H1 (cell line): Measurements from ENCODE around the gene GLRX3. TPM values are rescaled to one million over a fixed set of nuclear protein-coding genes. Genes with fewer than 3 reads are reported as not detected.

ENCODE experiments used
- CTCF ChIA-PET: fragments of 300-600 bp; sonication (Branson Sonifier 250); formaldehyde crosslinking; loops from one replicate; lab custom pipeline; 2021; ENCODE audit not compliant: partially characterized antibody; lab: Charles Lee
- POLR2A ChIA-PET: fragments of 300-600 bp; sonication (Branson Sonifier 250); formaldehyde crosslinking; loops from one replicate; lab custom pipeline; 2021; ENCODE audit warnings: inconsistent platforms; ENCODE audit not compliant: partially characterized antibody; lab: Charles Lee
- DNase-seq, 2 experiments: peaks; one replicate each; pipeline versions ENCODE4 v3.0.0 to v3.0.0-alpha.2; 2010 to 2022; ENCODE audit warnings: low spot score in 2 of 2, low read depth in 1 of 2, mixed read lengths in 1 of 2
- FAIRE-seq: peaks from 2 replicates; lab custom pipeline; 2011; peaks lifted over from hg19 to GRCh38; lab: Jason Lieb, UNC
- H2AFZ ChIP-seq: 2 replicates; pipeline ENCODE4 v1.8.1; 2012; ENCODE audit warnings: low read length, inconsistent platforms
- H2AK5ac ChIP-seq: 2 replicates; pipeline ENCODE4 v1.6.1; 2013; ENCODE audit warnings: low read depth, low read length
- H2BK120ac ChIP-seq: replicated peaks from 2 replicates; pipeline ENCODE3; 2013; ENCODE audit warnings: low read depth, low read length, inconsistent platforms
- H2BK12ac ChIP-seq: 2 replicates; pipeline ENCODE4 v1.6.1; 2013; ENCODE audit warnings: low read depth, low read length
- H2BK15ac ChIP-seq: 2 replicates; pipeline ENCODE4 v1.6.1; 2013; ENCODE audit warnings: low read length
- H2BK20ac ChIP-seq: 2 replicates; pipeline ENCODE4 v1.6.1; 2013; ENCODE audit warnings: low read length
- H2BK5ac ChIP-seq: 2 replicates; pipeline ENCODE4 v1.6.1; 2013; ENCODE audit warnings: low read depth, low read length
- H3K14ac ChIP-seq: 2 replicates; pipeline ENCODE4 v1.6.1; 2013; ENCODE audit warnings: inconsistent platforms; ENCODE audit not compliant: insufficient read length
- H3K18ac ChIP-seq: 2 replicates; pipeline ENCODE4 v1.6.1; 2013; ENCODE audit warnings: low read length; ENCODE audit errors: extremely low read depth
- H3K23ac ChIP-seq: 2 replicates; pipeline ENCODE4 v1.6.1; 2013; ENCODE audit warnings: inconsistent platforms; ENCODE audit not compliant: insufficient read length
- H3K23me2 ChIP-seq: 2 replicates; pipeline ENCODE4 v1.6.1; 2013; ENCODE audit warnings: low read depth, low read length
- H3K27ac ChIP-seq: 2 replicates; pipeline ENCODE4 v1.6.1; 2011; ENCODE audit warnings: low read depth, low read length, inconsistent platforms
- H3K27me3 ChIP-seq, 4 experiments: replicated peaks in 1 of 4; 1 replicate in 1 of 4; 2 replicates in 3 of 4; pipeline versions ENCODE4 v1.6.1 to v1.8.1; 2011 to 2013; ENCODE audit warnings: low read length in 3 of 4, mild to moderate bottlenecking in 3 of 4, inconsistent platforms in 2 of 4, mixed read lengths in 2 of 4, moderate library complexity in 1 of 4; ENCODE audit not compliant: control insufficient read depth in 3 of 4, insufficient read depth in 3 of 4; ENCODE audit errors: extremely low read depth in 1 of 4
- H3K36me3 ChIP-seq, 4 experiments: 2 replicates each; pipeline versions ENCODE4 v1.6.1 to v1.8.1; 2011 to 2013; ENCODE audit warnings: mild to moderate bottlenecking in 4 of 4, low read length in 3 of 4, moderate library complexity in 2 of 4, control low read depth in 1 of 4, inconsistent platforms in 1 of 4; ENCODE audit not compliant: insufficient read depth in 4 of 4, control insufficient read depth in 2 of 4
- H3K4ac ChIP-seq: replicated peaks from 2 replicates; pipeline ENCODE3; 2013; ENCODE audit warnings: low read length, low read depth, mixed read lengths, inconsistent platforms; ENCODE audit not compliant: insufficient read length
- H3K4me1 ChIP-seq, 4 experiments: replicated peaks in 1 of 4; 1 replicate in 1 of 4; 2 replicates in 3 of 4; pipeline versions ENCODE4 v1.6.1 to v1.8.1; 2011 to 2013; ENCODE audit warnings: low read length in 3 of 4, inconsistent platforms in 2 of 4, mixed read lengths in 1 of 4; ENCODE audit not compliant: insufficient read depth in 4 of 4, control insufficient read depth in 3 of 4
- H3K4me2 ChIP-seq, 2 experiments: 2 replicates each; pipeline versions ENCODE4 v1.6.1 to v1.8.1; 2011 to 2013; ENCODE audit warnings: low read depth in 2 of 2, low read length in 2 of 2, control low read depth in 1 of 2, inconsistent platforms in 1 of 2, mild to moderate bottlenecking in 1 of 2; ENCODE audit not compliant: insufficient read depth in 1 of 2
- H3K4me3 ChIP-seq, 4 experiments: fragments of 200-600, 300-600 bp in 1 of 4; sonication (generic), shearing (Covaris generic), sonication (Bioruptor Twin) in 1 of 4; 2 replicates each; pipeline versions ENCODE4 v1.5.1 to v1.8.1; 2011 to 2016; ENCODE audit warnings: low read length in 4 of 4, low read depth in 3 of 4, control low read depth in 2 of 4, inconsistent platforms in 2 of 4, mild to moderate bottlenecking in 2 of 4, mixed read lengths in 1 of 4, moderate library complexity in 1 of 4; ENCODE audit not compliant: insufficient read depth in 2 of 4; ENCODE audit errors: extremely low read depth in 1 of 4
- H3K56ac ChIP-seq: replicated peaks from 2 replicates; pipeline ENCODE3; 2013; ENCODE audit warnings: low read depth, mild to moderate bottlenecking, mixed read lengths, low read length, inconsistent platforms; ENCODE audit not compliant: insufficient read length
- H3K79me1 ChIP-seq: 2 replicates; pipeline ENCODE4 v1.6.1; 2013; ENCODE audit warnings: low read depth, low read length, control low read depth
- H3K79me2 ChIP-seq, 2 experiments: 2 replicates each; pipeline versions ENCODE4 v1.6.1 to v1.8.1; 2012 to 2013; ENCODE audit warnings: low read length in 2 of 2, mild to moderate bottlenecking in 2 of 2, inconsistent platforms in 1 of 2; ENCODE audit not compliant: insufficient read depth in 2 of 2, control insufficient read depth in 1 of 2
- H3K9ac ChIP-seq, 4 experiments: replicated peaks in 1 of 4; 1 replicate in 1 of 4; 2 replicates in 3 of 4; pipeline versions ENCODE4 v1.6.1 to v1.8.1; 2011 to 2013; ENCODE audit warnings: low read depth in 3 of 4, low read length in 3 of 4, control low read depth in 2 of 4, mild to moderate bottlenecking in 2 of 4, moderate library complexity in 2 of 4, inconsistent platforms in 1 of 4; ENCODE audit errors: extremely low read depth in 1 of 4
- H3K9me3 ChIP-seq, 2 experiments: 2 replicates each; pipeline versions ENCODE4 v1.6.1 to v1.8.1; 2012 to 2013; ENCODE audit warnings: mild to moderate bottlenecking in 2 of 2, moderate library complexity in 2 of 2, control low read depth in 1 of 2, inconsistent platforms in 1 of 2, low read depth in 1 of 2, low read length in 1 of 2, mixed read lengths in 1 of 2; ENCODE audit not compliant: insufficient read depth in 2 of 2
- H4K20me1 ChIP-seq, 2 experiments: replicated peaks in 1 of 2; 2 replicates each; pipeline versions ENCODE3 to v1.8.1; 2011 to 2013; ENCODE audit warnings: inconsistent platforms in 2 of 2, low read length in 2 of 2, mild to moderate bottlenecking in 1 of 2; ENCODE audit not compliant: insufficient read depth in 2 of 2, control insufficient read depth in 1 of 2
- H4K5ac ChIP-seq: 2 replicates; pipeline ENCODE4 v1.6.1; 2013; ENCODE audit warnings: low read length, low read depth, mixed read lengths, inconsistent platforms; ENCODE audit not compliant: insufficient read length
- H4K8ac ChIP-seq: 2 replicates; pipeline ENCODE4 v1.8.0; 2013; ENCODE audit warnings: mild to moderate bottlenecking, moderate library complexity, low read length, inconsistent platforms; ENCODE audit not compliant: insufficient read depth; ENCODE audit errors: extremely low read depth
- H4K91ac ChIP-seq: replicated peaks from 2 replicates; pipeline ENCODE3; 2013; ENCODE audit warnings: low read length, mixed read lengths, inconsistent platforms; ENCODE audit not compliant: insufficient read length
- ASH2L ChIP-seq: fragments of 200-600, 300-600 bp; sonication (generic); IDR thresholded peaks from one replicate; pipeline ENCODE4 v1.7.1; 2017; ENCODE audit warnings: low read length
- FOSL1 ChIP-seq: IDR thresholded peaks from 2 replicates; pipeline ENCODE4 v1.6.1; 2011; ENCODE audit warnings: mild to moderate bottlenecking, low read depth, low read length, moderate library complexity; ENCODE audit not compliant: insufficient read depth
- NANOG ChIP-seq: IDR thresholded peaks from 2 replicates; pipeline ENCODE4 v1.6.1; 2011; ENCODE audit warnings: low read length, low read depth, mild to moderate bottlenecking, inconsistent platforms; ENCODE audit not compliant: insufficient read depth, poor library complexity, severe bottlenecking
- YY1 ChIP-seq: IDR thresholded peaks from 2 replicates; pipeline ENCODE4 v1.6.1; 2011; ENCODE audit warnings: low read depth, mild to moderate bottlenecking, low read length
- WGBS, 2 experiments: shearing (Covaris generic) in 1 of 2; methylation state at CpG; one replicate each; pipeline versions ENCODE4 v1.1.6 to v1.1.7; 2013 to 2015; ENCODE audit warnings: low lambda C conversion rate in 2 of 2, mixed read lengths in 2 of 2, inconsistent platforms in 1 of 2, low coverage in 1 of 2, missing lambda C conversion rate in 1 of 2; ENCODE audit not compliant: insufficient replicate concordance in 2 of 2, insufficient coverage in 1 of 2, insufficient read length in 1 of 2; ENCODE audit errors: extremely low coverage in 1 of 2, missing lambda C conversion rate in 1 of 2; 5-methylcytosine and 5-hydroxymethylcytosine counted together
- polyA plus RNA-seq, 7 experiments: library from polyadenylated mRNA; depleted of rRNA in 3 of 7; stranded (reverse) in 5 of 7; unstranded in 2 of 7; fragments of >200 nt in 5 of 7; fragments of 200-250 nt in 2 of 7; gene quantifications; 1 replicate in 5 of 7; 2 replicates in 1 of 7; 4 replicates in 1 of 7; pipeline versions ENCODE4 v1.2.1 to v1.2.3, GENCODE V29; 2011 to 2013; ENCODE audit warnings: missing spikeins in 2 of 7, mixed read lengths in 2 of 7
- total RNA-seq: library from RNA; stranded (reverse); fragmentation: NEBNext Ultra II Directional; extraction: Animal tissue kit (Norgen Biotek cat#: 25700); gene quantifications from 2 replicates; pipeline ENCODE4 v1.2.1, GENCODE V29; 2021

Gene GLRX3
- total and polyA plus RNA-seq, 2 of the 8 experiments (the other 6 are each of a cell fraction or from before 2014, with no cell fraction given) = 59.9 to 157 TPM

DNA sequence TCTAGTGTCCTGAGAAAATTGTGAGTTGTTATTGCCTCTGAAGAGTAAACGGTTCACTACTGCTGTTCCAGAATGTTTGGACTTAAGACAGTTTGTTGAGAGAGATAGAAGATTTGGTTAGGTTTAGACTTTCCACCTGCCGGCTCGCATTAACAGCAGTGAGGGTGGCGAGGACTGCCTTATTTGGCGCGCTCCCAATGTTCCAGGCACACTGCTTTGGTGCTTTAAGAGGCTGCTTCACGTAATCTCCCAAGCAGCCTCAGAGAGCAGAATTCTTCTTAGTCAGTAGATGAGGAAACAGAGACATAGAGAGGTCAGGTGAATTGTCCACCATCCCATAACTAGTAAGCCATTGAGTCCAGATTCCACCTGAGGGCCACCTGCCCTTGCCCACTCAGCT lies 41.1 kb downstream of the GLRX3 start:
- no peak overlapping the region for H2BK15ac ChIP-seq
- H3K23me2 ChIP-seq = no peaks in the 10 kb centered on the region
- H3K27ac ChIP-seq = no peak overlapping the region
- no peak overlapping the region for H2BK12ac ChIP-seq
- no peak overlapping the region for H3K4me3 ChIP-seq
- H4K8ac ChIP-seq = no peak overlapping the region
- no peaks in the 10 kb centered on the region for H3K9me3 ChIP-seq
- no peaks in the 10 kb centered on the region; a peak in 1 of 4 replicates for H3K79me2 ChIP-seq
- FAIRE-seq = no peak
- H2AFZ ChIP-seq = no peak overlapping the region
- no peaks in the 10 kb centered on the region for H3K27me3 ChIP-seq
- DNase-seq = no peak
- ChIA-PET CTCF (interaction anchor here (1.5 to 2.8 kb wide), 2 partner anchors 9 to 49 kb away, joined by 6 to 13 read pairs; no protein-coding TSS in a partner anchor), POLR2A (no interaction called here)
- no peak overlapping the region for H2BK20ac ChIP-seq
- H2AK5ac ChIP-seq = no peak overlapping the region
- H3K23ac ChIP-seq = no peak overlapping the region
- 0 out of 2 replicates have a peak, but pooled peaks cover 7% of the 10 kb centered on the region for H3K79me1 ChIP-seq
- no peak overlapping the region for H3K56ac ChIP-seq
- TF ChIP-seq ASH2L (no peak), YY1 (no peak), NANOG (no peak), FOSL1 (no peak)
- H3K18ac ChIP-seq = no peak overlapping the region
- H3K14ac ChIP-seq = no peak overlapping the region
- no peak overlapping the region for H3K9ac ChIP-seq
- no peak overlapping the region for H3K4ac ChIP-seq
- no peaks in the 10 kb centered on the region for H3K4me1 ChIP-seq
- H2BK120ac ChIP-seq = no peak overlapping the region
- WGBS, 2 experiments = 97% methylated on average over 7 of the region's 7 CpGs; no CpG with 5 or more reads in 1 of the 2 experiments
- no peak overlapping the region for H3K4me2 ChIP-seq
- no peak overlapping the region for H4K5ac ChIP-seq
- no peak overlapping the region for H2BK5ac ChIP-seq
- H3K36me3 ChIP-seq = peaks cover 8 to 48% (median 15%) of the 10 kb centered on the region in 4 experiments
- H4K20me1 ChIP-seq = peaks cover 1 to 3% of the 10 kb centered on the region in 2 experiments
- no peak overlapping the region for H4K91ac ChIP-seq
